ENCODE measurements around the gene CCDC92.
A peak's percentile ranks its signal among the peaks of the same experiment; 100 is the strongest.

CCDC92 gene

DNA sequence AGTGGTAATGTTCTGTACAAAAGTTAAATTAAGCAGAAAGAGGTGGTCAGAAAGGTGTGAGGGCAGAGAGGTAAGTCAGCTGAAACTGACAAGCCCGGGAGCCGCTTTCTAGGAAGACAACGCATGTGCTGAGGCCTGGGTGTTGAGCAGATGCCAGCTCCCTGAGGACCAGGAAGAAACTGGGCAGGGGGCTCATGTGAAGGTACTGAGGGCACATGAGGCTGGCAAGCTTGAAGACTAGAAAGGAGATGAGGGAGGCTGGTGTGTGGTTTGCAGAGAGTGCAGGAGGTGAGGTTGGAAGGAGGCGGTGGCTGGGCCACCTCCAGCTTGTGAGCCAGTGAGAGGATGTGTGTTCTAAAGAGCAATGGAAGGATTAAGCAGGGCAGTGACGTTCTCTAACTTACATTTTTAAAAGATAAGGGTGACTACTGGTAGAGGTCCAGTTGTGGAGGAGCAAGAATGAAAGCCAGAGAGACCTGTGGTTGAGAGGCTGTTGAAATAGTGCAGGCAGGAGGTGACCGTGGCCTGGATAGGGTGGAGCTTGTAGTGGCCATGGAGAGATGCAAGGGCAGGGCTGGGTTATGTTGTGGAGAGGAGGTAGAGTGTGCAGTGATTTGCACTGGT lies 29.5 kb upstream of the CCDC92 start:
- peak; percentile 17 for DNase-seq (ENCODE audit: low spot score)
- Histone ChIP-seq H3K27ac (no peak overlapping the region), H3K4me3 (no peak overlapping the region)
- TF ChIP-seq, protein P1, sequence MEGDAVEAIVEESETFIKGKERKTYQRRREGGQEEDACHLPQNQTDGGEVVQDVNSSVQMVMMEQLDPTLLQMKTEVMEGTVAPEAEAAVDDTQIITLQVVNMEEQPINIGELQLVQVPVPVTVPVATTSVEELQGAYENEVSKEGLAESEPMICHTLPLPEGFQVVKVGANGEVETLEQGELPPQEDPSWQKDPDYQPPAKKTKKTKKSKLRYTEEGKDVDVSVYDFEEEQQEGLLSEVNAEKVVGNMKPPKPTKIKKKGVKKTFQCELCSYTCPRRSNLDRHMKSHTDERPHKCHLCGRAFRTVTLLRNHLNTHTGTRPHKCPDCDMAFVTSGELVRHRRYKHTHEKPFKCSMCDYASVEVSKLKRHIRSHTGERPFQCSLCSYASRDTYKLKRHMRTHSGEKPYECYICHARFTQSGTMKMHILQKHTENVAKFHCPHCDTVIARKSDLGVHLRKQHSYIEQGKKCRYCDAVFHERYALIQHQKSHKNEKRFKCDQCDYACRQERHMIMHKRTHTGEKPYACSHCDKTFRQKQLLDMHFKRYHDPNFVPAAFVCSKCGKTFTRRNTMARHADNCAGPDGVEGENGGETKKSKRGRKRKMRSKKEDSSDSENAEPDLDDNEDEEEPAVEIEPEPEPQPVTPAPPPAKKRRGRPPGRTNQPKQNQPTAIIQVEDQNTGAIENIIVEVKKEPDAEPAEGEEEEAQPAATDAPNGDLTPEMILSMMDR (IDR thresholded peaks at IDR 0.05): no peak

DNA sequence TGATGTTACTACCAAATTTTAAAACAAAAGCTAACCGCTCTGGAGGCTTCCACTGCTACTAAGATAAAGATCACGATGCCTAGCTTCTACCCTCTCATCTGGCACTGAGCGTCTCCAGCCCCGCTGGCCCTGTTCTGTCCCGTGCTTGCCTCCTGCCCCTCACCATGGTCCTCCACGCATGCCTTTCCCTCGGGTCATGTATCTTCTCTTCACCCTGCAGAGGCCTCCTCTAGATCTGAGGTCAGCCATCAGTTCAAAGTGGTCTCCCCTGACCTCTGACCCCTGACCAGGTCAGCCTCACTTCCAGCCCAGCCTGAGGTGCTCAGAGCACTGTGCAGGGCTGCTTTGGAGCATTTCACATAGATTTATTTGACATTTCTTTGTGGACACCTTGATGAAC lies 28.7 kb upstream of the CCDC92 start:
- no peak for DNase-seq (ENCODE audit: low spot score)
- H3K4me3 ChIP-seq: no peak overlapping the region
- no peak overlapping the region for H3K27ac ChIP-seq
- TF ChIP-seq, protein P1 (IDR thresholded peaks at IDR 0.05): no peak

DNA sequence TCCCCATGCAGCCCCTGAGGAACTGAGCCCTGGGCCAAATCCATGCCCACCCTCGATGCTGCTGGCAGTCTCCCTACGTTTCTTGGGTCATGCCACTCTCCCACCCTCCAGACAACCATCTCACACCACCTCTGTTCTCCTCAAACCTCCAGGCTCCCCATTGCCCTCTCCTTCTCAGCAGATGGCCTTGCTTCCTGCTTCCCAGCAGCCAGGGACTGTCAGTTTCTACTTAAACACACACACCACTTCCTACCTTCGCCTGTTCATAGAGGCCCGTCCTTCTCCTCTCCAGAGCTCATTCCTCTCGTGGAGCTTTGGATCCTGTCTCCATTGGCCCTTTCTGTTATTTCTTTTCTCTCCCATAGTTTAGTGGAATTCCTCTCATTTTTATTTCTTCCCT lies 27.5 kb upstream of the CCDC92 start:
- H3K27ac ChIP-seq: no peak overlapping the region
- TF ChIP-seq, protein P1 (IDR thresholded peaks at IDR 0.05): no peak
- no peak overlapping the region for H3K4me3 ChIP-seq
- DNase-seq (ENCODE audit: low spot score): no peak

DNA sequence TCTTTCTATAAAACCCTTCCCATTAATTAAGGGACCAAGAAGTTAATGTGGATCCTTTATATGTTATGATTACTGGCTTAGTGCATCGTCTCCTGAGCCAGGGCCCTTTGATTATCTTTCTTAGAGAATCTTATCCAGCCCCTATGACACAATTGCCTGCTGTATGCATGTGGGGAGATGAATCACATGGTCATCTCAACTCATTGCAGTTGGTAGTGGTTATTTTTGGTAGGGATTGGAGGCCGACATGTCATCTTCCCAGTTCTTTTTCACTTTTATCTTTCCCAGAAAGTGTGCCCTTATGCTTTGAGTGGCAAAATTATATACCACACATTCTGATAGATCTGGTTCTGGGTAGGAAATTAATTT lies 26.3 kb upstream of the CCDC92 start:
- DNase-seq (ENCODE audit: low spot score): no peak
- Histone ChIP-seq H3K27ac (no peak overlapping the region), H3K4me3 (no peak overlapping the region)
- TF ChIP-seq, protein P1 (IDR thresholded peaks at IDR 0.05): no peak

DNA sequence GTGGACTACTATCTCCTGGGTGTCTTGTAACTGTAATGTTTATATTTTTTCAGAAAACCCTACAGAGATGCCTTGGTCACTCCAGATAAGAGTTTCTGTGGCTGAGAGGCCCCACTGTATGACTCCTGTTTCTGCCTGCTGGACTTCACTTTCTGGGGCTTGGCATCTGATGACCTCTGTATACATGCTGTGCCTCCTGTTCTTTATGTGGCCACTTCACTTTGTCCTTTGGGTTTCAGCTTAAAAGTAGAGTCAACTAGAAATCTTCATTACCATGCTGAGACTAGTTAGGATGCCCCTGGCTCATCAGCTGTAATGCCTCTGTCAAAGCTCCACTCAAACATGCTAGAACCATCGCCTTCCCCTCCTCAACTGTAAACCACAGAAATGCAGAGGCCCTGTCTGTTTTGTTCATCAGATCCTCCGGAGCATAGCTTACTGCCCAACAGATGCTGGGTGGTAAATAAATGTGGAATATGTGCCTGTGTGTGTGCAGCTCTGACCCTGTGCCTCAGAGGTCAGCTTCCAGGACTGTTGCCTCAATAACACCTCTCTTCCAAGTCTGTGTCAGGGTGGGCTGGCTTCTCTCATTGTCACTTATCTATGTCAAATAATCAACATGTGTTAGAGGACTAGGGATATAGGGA lies 25.8 kb upstream of the CCDC92 start:
- Histone ChIP-seq H3K27ac (no peak overlapping the region), H3K4me3 (no peak overlapping the region)
- DNase-seq (ENCODE audit: low spot score): no peak
- TF ChIP-seq, protein P1 (IDR thresholded peaks at IDR 0.05): no peak

DNA sequence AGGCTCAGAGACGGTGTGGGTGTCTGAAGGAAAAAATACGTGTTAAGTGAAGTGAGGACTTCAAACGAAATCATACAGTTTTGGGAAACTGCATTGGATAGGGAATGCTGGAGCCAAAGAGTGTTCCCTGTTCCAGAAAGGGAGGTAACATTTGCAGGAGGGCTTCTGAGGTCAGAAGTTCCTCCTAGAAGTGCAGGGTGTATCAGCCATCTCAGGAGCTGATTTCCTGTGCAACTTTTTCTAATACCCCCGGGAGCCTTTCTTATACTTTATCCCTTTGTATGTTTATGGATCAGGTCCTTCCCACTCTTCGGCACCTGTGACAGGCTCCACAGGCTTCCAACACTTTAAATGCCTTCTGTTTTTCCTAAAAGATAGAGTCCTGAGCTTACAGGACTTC lies 25.3 kb upstream of the CCDC92 start:
- H3K4me3 ChIP-seq: no peak overlapping the region
- H3K27ac ChIP-seq: no peak overlapping the region
- no peak for DNase-seq (ENCODE audit: low spot score)
- TF ChIP-seq, protein P1 (IDR thresholded peaks at IDR 0.05): no peak
